Left lung (tissue), 10 donors: Measurements from ENCODE around the gene PGBD4. TPM values are rescaled to one million over a fixed set of nuclear protein-coding genes. Genes with fewer than 3 reads are reported as not detected.

ENCODE experiments used
- ATAC-seq: fragments of 200-7000 bp; cut with Tn5 transposase; one replicate; pipeline ENCODE4 v1.9.1; 2020; ENCODE audit warnings: moderate library complexity
- DNase-seq, 4 donors: peaks; one replicate each; pipeline ENCODE4 v3.0.0-alpha.2; 2013 to 2020
- H3K27ac ChIP-seq, 2 donors: fragments of 200-600 bp; sonication (generic) in 1 of 2; one replicate each; pipeline versions ENCODE4 v1.5.0 to v1.8.0; 2020 to 2021
- H3K27me3 ChIP-seq, 2 donors: fragments of 200-600 bp; sonication (generic) in 1 of 2; one replicate each; pipeline versions ENCODE4 v1.5.0 to v1.8.0; 2020 to 2021
- H3K36me3 ChIP-seq, 2 donors: fragments of 200-600 bp; sonication (generic) in 1 of 2; one replicate each; pipeline versions ENCODE4 v1.5.0 to v1.8.0; 2020 to 2021
- H3K4me1 ChIP-seq, 2 donors: fragments of 200-600 bp; one replicate each; pipeline ENCODE4 v1.8.0; 2021
- H3K4me3 ChIP-seq, 2 donors: fragments of 200-600 bp; sonication (generic) in 1 of 2; one replicate each; pipeline versions ENCODE4 v1.5.0 to v1.8.0; 2020 to 2021; ENCODE audit warnings: mild to moderate bottlenecking in 1 of 2
- H3K9me3 ChIP-seq, 2 donors: fragments of 200-600 bp; sonication (generic) in 1 of 2; one replicate each; pipeline versions ENCODE4 v1.5.0 to v1.8.0; 2020 to 2021
- CTCF ChIP-seq, 2 donors: fragments of 200-600 bp; sonication (generic) in 1 of 2; IDR thresholded peaks; one replicate each; pipeline versions ENCODE4 v1.5.0 to v1.8.0; 2021; ENCODE audit warnings: antibody characterized with exemption in 2 of 2
- intact Hi-C, 2 donors: fragments of 100-400 bp; cut with DNase I; formaldehyde crosslinking; loops; one replicate each; pipeline versions ENCODE4 v1.11.2 to v1.14.2; 2022
- polyA plus RNA-seq, 6 donors: library from polyadenylated mRNA; unstranded; fragments of 120-200 nt; gene quantifications; one replicate each; pipeline ENCODE4 v1.2.1, GENCODE V29; 2013; ENCODE audit not compliant: insufficient read length in 6 of 6
- total RNA-seq, 2 donors: library from RNA; stranded (reverse); fragmentation: NEBNext Ultra II Directional; extraction: Animal tissue kit (Norgen Biotek cat#: 25700); gene quantifications; one replicate each; pipeline ENCODE4 v1.2.1, GENCODE V29; 2021
- donor health status: DM: no; HTN: yes; CAD: no.
- donor health status: DM: no; HTN: no; CAD: no.

PGBD4 gene
- total and polyA plus RNA-seq, 8 donors, result 1.1 to 2.5 (median 2.1) TPM

GRCh38 chr15:34070003-34070402, 31.9 kb upstream of the PGBD4 start:
- Histone ChIP-seq H3K36me3 (no peaks in the 10 kb centered on the region), H3K27me3 (no peaks in the 10 kb centered on the region), H3K4me1 (no peaks in the 10 kb centered on the region), H3K9me3 (no peaks in the 10 kb centered on the region), H3K4me3 (no peak overlapping the region), H3K27ac (no peak overlapping the region)
- no peak for ATAC-seq
- intact Hi-C loops, result no loop called here
- DNase-seq, result no peak
- no peak for TF ChIP-seq CTCF (IDR thresholded peaks at IDR 0.05)

GRCh38 chr15:34076785-34077184, 25.1 kb upstream of the PGBD4 start:
- intact Hi-C loops, result no loop called here
- no peaks in the 10 kb centered on the region for H3K36me3 ChIP-seq
- ATAC-seq, result no peak
- no peak overlapping the region for H3K4me3 ChIP-seq
- H3K4me1 ChIP-seq, result no peaks in the 10 kb centered on the region
- no peak for TF ChIP-seq CTCF (IDR thresholded peaks at IDR 0.05)
- H3K9me3 ChIP-seq, result no peaks in the 10 kb centered on the region
- DNase-seq, result no peak
- no peaks in the 10 kb centered on the region for H3K27me3 ChIP-seq
- H3K27ac ChIP-seq, result no peak overlapping the region

- H3K9me3 ChIP-seq, result no peaks in the 10 kb centered on the region
These were observed 23.0 kb upstream of the PGBD4 start for GRCh38 chr15:34078900-34079299.

GRCh38 chr15:34079904-34080303, 22.0 kb upstream of the PGBD4 start:
- TF ChIP-seq CTCF (IDR thresholded peaks at IDR 0.05), result no peak
- DNase-seq, result no peak
- no peak overlapping the region for H3K27ac ChIP-seq
- no peak for ATAC-seq
- no peaks in the 10 kb centered on the region for H3K27me3 ChIP-seq
- H3K4me3 ChIP-seq, result no peak overlapping the region
- no peaks in the 10 kb centered on the region for H3K4me1 ChIP-seq
- H3K9me3 ChIP-seq, result no peaks in the 10 kb centered on the region
- intact Hi-C loops, result no loop called here
- H3K36me3 ChIP-seq, result peaks cover 0 to 22% of the 10 kb centered on the region in 2 donors

More at GRCh38 chr15:34078900-34079299, 23.0 kb upstream of the PGBD4 start:
- Histone ChIP-seq H3K4me1 (no peaks in the 10 kb centered on the region), H3K27ac (no peak overlapping the region), H3K4me3 (no peak overlapping the region), H3K36me3 (peaks cover 0 to 12% of the 10 kb centered on the region in 2 donors), H3K27me3 (no peaks in the 10 kb centered on the region)
- DNase-seq, result no peak
- no peak for ATAC-seq
- no peak for TF ChIP-seq CTCF (IDR thresholded peaks at IDR 0.05)
- intact Hi-C loops, result no loop called here

GRCh38 chr15:34084086-34084485, 17.8 kb upstream of the PGBD4 start:
- Histone ChIP-seq H3K27me3 (no peaks in the 10 kb centered on the region), H3K4me3 (no peak overlapping the region), H3K9me3 (no peaks in the 10 kb centered on the region), H3K4me1 (no peaks in the 10 kb centered on the region), H3K27ac (no peak overlapping the region), H3K36me3 (peaks cover 0 to 62% of the 10 kb centered on the region in 2 donors)
- DNase-seq, result no peak
- intact Hi-C loops, result no loop called here
- no peak for TF ChIP-seq CTCF (IDR thresholded peaks at IDR 0.05)
- ATAC-seq, result no peak
